Progenitor cell of endocrine pancreas (in vitro differentiated cells): ENCODE data around the gene HK1. TPM values are rescaled to one million over a fixed set of nuclear protein-coding genes. Genes with fewer than 3 reads are reported as not detected.

Source experiments
- DNase-seq: peaks from one replicate; pipeline ENCODE4 v3.0.0; 2021; ENCODE audit warnings: low spot score; ENCODE audit not compliant: unreplicated experiment
- H3K27ac Mint-ChIP-seq: 2 replicates; pipeline ENCODE4 v1.8.0; 2021; ENCODE audit warnings: mild to moderate bottlenecking, moderate library complexity, mixed read lengths
- H3K27me3 Mint-ChIP-seq: 2 replicates; pipeline ENCODE4 v1.8.0; 2021; ENCODE audit warnings: mixed read lengths
- H3K36me3 Mint-ChIP-seq: 2 replicates; pipeline ENCODE4 v1.8.0; 2022; ENCODE audit warnings: mixed read lengths; ENCODE audit not compliant: insufficient read depth
- H3K4me1 Mint-ChIP-seq: 2 replicates; pipeline ENCODE4 v1.8.0; 2021; ENCODE audit warnings: low read depth, mixed read lengths
- H3K4me3 Mint-ChIP-seq: 2 replicates; pipeline ENCODE4 v1.8.0; 2021; ENCODE audit warnings: low read depth, mild to moderate bottlenecking, moderate library complexity, mixed read lengths
- H3K9me3 Mint-ChIP-seq: 2 replicates; pipeline ENCODE4 v1.8.0; 2021; ENCODE audit warnings: low read depth, mixed read lengths
- total RNA-seq: library from RNA; stranded (reverse); gene quantifications from 2 replicates; pipeline ENCODE4 v1.2.1, GENCODE V29; 2021
- TF ChIP-seq, protein P1 (sequence below): fragments of 200-600 bp; sonication (generic); IDR thresholded peaks from one replicate; pipeline ENCODE4 v1.5.0; 2021; ENCODE audit warnings: antibody characterized with exemption, mild to moderate bottlenecking; ENCODE audit not compliant: unreplicated experiment

HK1 gene
- total RNA-seq, 1 donor from 2014 or later: 32.5 TPM

DNA sequence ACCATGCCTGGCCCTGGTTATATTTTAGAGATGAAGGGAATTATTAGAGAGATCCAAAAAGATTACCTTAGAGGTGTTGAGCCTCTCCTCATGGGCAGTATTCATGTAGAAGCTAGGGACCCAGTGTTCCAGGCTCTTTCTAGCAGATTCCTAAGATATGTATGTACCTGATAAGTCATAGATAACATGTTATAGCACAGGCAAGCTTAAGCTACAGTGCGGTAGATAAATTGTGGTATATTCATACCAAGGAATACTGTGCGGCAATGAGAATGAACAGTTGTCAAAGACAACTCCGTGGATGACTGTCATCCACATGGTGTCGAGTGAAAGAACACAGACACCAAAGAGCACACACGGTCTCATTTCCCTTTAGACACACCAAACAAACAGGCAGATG lies 85.4 kb downstream of the HK1 start:
- H3K27ac Mint-ChIP-seq: no peak overlapping the region
- TF ChIP-seq, protein P1, sequence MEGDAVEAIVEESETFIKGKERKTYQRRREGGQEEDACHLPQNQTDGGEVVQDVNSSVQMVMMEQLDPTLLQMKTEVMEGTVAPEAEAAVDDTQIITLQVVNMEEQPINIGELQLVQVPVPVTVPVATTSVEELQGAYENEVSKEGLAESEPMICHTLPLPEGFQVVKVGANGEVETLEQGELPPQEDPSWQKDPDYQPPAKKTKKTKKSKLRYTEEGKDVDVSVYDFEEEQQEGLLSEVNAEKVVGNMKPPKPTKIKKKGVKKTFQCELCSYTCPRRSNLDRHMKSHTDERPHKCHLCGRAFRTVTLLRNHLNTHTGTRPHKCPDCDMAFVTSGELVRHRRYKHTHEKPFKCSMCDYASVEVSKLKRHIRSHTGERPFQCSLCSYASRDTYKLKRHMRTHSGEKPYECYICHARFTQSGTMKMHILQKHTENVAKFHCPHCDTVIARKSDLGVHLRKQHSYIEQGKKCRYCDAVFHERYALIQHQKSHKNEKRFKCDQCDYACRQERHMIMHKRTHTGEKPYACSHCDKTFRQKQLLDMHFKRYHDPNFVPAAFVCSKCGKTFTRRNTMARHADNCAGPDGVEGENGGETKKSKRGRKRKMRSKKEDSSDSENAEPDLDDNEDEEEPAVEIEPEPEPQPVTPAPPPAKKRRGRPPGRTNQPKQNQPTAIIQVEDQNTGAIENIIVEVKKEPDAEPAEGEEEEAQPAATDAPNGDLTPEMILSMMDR: no peak
- no peaks in the 10 kb centered on the region for H3K9me3 Mint-ChIP-seq
- no peaks in the 10 kb centered on the region for H3K36me3 Mint-ChIP-seq
- H3K4me1 Mint-ChIP-seq: peaks cover 12% of the 10 kb centered on the region
- no peak overlapping the region for H3K4me3 Mint-ChIP-seq
- no peaks in the 10 kb centered on the region for H3K27me3 Mint-ChIP-seq
- DNase-seq: no peak

DNA sequence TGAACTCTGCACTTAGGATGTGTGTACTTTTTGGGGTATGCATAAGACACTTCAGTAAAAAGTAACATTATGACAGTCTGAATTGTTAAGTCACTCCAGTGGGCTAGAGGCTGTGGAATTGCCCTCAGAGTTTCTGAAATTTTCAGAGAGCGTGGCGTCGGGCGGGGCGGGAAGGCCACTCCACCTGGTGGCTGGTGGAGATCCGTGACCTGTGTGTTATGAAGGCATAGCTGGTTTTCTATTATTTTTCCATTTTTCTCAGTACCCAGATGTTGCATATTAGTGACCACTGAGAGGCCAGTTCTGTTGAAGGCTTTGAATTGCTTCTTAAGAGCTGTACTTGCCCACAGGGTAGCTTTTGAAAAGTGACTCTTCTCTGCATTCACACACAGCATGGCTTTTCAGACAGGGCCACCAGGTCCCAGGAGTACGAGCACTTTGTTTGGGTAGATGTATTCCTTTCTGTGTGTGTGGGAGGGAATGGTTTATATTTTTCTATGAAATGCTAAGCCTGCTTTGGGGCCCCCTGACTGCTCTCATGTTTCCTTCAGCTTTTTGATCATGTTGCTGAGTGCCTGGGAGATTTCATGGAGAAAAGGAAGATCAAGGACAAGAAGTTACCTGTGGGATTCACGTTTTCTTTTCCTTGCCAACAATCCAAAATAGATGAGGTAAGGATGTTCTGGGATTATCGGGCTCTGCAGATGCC lies 86.1 kb downstream of the HK1 start:
- Mint-ChIP-seq H3K27ac (no peak overlapping the region), H3K9me3 (no peaks in the 10 kb centered on the region), H3K27me3 (no peaks in the 10 kb centered on the region), H3K4me3 (no peak overlapping the region), H3K4me1 (peaks cover 12% of the 10 kb centered on the region), H3K36me3 (peaks cover 4% of the 10 kb centered on the region)
- DNase-seq: no peak
- TF ChIP-seq, protein P1: no peak

DNA sequence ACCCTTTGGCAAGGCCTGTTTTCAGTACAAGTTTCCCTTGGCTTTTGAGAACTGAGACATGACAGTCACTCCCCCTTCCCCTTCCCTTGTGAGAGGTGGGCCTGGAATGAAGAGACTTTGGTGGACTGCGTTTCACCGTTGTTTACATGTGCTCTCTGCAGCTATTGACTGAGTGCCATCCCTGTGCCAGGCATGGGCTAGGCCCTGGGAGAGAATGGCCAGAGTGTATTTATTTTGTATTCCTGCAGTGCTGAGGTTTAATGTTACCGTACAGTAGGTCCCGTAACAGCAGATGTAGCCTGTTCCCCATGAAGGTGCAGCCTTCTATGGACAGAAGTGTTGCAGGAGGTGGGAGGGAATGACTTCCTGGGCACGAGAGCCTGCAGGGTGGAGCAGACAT lies 88.4 kb downstream of the HK1 start:
- DNase-seq: no peak
- no peaks in the 10 kb centered on the region for H3K4me1 Mint-ChIP-seq
- H3K9me3 Mint-ChIP-seq: no peaks in the 10 kb centered on the region
- no peak overlapping the region for H3K4me3 Mint-ChIP-seq
- H3K27ac Mint-ChIP-seq: no peak overlapping the region
- no peaks in the 10 kb centered on the region for H3K27me3 Mint-ChIP-seq
- TF ChIP-seq, protein P1: no peak
- H3K36me3 Mint-ChIP-seq: peaks cover 8% of the 10 kb centered on the region

DNA sequence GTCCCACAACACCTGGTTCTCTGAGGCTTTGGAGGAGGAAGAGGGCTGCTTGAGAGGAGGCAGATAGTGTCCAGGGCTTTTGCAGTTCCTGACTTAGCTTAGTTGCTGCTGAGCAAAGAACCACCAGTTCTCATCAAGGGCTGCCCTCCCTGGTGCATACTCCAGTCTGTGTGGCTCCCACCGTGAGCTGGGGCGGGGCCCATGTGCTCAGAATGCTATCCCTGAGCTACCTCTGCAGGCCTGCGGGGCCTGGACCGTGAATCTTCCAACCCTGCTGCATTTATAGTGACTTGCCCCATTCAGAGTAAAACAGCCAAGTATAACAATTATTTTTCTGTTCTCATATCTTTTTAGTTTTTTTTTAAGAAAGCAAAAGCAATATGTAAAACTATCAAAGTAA lies 89.2 kb downstream of the HK1 start:
- Mint-ChIP-seq H3K27me3 (no peaks in the 10 kb centered on the region), H3K9me3 (no peaks in the 10 kb centered on the region), H3K27ac (no peak overlapping the region), H3K4me3 (no peak overlapping the region), H3K36me3 (peaks cover 8% of the 10 kb centered on the region), H3K4me1 (no peaks in the 10 kb centered on the region)
- TF ChIP-seq, protein P1: no peak
- no peak for DNase-seq

DNA sequence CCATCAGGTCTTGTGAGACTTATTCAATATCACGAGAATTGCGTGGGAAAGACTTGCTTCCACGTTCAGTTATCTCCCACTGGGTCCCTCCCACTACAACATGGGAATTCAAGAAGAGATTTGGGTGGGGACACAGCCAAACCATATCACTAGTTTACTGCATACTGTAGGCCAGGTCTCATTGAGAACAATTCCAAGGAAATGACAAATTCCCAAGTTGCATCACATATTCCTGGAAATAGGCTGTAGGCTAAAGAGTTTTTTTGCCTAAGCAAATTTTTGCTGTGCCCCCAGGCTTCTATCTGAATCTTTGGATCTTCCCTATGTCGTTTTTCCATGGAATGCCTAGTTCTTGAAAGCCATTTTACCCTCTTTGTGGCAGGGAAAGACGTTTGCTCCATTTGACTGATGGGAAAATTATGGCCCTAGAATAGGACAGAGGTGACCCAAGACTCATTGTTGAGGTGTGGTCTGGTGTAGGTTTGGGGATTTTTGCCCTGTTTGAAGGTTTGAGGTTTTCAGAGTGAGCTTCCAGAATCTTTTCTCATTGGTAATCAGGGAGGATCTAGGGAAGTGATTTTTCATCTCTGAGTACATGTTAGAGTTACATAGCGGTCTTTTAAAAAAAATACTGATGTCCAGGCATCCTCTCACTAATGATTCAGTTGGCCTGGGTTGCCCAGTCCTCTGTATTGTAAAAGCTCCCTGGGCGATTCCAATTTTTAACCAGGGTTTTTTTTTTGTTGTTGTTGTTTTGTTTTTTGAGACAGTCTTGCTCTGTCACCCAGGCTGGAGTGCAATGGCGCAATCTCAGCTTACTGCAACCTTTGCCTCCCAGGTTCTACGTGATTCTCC lies 94.1 kb downstream of the HK1 start:
- H3K4me1 Mint-ChIP-seq: peaks cover 4% of the 10 kb centered on the region
- peaks cover 8% of the 10 kb centered on the region for H3K36me3 Mint-ChIP-seq
- no peaks in the 10 kb centered on the region for H3K27me3 Mint-ChIP-seq
- no peak for DNase-seq
- H3K27ac Mint-ChIP-seq: no peak overlapping the region
- TF ChIP-seq, protein P1: no peak
- no peaks in the 10 kb centered on the region for H3K9me3 Mint-ChIP-seq
- H3K4me3 Mint-ChIP-seq: no peak overlapping the region
